ENCODE results near the gene TNFRSF14.

- no peak for TF ChIP-seq TAF1 (IDR thresholded peaks at IDR 0.05; ENCODE audit: low read depth)
- TF ChIP-seq CREB1 (IDR thresholded peaks at IDR 0.05; ENCODE audit: low read depth), result no peak
- TF ChIP-seq MAX (IDR thresholded peaks at IDR 0.05), result no peak
- TF ChIP-seq FOXM1 (IDR thresholded peaks at IDR 0.05; ENCODE audit: borderline replicate concordance, low read depth), result no peak
- TF ChIP-seq, protein P1, sequence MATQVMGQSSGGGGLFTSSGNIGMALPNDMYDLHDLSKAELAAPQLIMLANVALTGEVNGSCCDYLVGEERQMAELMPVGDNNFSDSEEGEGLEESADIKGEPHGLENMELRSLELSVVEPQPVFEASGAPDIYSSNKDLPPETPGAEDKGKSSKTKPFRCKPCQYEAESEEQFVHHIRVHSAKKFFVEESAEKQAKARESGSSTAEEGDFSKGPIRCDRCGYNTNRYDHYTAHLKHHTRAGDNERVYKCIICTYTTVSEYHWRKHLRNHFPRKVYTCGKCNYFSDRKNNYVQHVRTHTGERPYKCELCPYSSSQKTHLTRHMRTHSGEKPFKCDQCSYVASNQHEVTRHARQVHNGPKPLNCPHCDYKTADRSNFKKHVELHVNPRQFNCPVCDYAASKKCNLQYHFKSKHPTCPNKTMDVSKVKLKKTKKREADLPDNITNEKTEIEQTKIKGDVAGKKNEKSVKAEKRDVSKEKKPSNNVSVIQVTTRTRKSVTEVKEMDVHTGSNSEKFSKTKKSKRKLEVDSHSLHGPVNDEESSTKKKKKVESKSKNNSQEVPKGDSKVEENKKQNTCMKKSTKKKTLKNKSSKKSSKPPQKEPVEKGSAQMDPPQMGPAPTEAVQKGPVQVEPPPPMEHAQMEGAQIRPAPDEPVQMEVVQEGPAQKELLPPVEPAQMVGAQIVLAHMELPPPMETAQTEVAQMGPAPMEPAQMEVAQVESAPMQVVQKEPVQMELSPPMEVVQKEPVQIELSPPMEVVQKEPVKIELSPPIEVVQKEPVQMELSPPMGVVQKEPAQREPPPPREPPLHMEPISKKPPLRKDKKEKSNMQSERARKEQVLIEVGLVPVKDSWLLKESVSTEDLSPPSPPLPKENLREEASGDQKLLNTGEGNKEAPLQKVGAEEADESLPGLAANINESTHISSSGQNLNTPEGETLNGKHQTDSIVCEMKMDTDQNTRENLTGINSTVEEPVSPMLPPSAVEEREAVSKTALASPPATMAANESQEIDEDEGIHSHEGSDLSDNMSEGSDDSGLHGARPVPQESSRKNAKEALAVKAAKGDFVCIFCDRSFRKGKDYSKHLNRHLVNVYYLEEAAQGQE (IDR thresholded peaks at IDR 0.05; ENCODE audit: low read depth), result no peak
- no peak for TF ChIP-seq NFIC (IDR thresholded peaks at IDR 0.05)
- TF ChIP-seq CEBPB (IDR thresholded peaks at IDR 0.05), result no peak
- no peak for TF ChIP-seq YY1 (IDR thresholded peaks at IDR 0.05; ENCODE audit: low read depth)
- no peak for TF ChIP-seq EP300 (IDR thresholded peaks at IDR 0.05; ENCODE audit: borderline replicate concordance)
- no peak for TF ChIP-seq RAD21 (IDR thresholded peaks at IDR 0.05; ENCODE audit: low read depth)
Measured at GRCh38 chr1:2526824-2527555, 29.2 kb upstream of the TNFRSF14 start.
